WTC11 (cell line): ENCODE measurements around the gene AIG1. TPM values are rescaled to one million over a fixed set of nuclear protein-coding genes. Genes with fewer than 3 reads are reported as not detected.

ENCODE experiments used
- ATAC-seq: fragments of 200-7000 bp; cut with Tn5 transposase; 2 replicates; pipeline ENCODE4 v1.10.0; 2021; ENCODE audit warnings: mild to moderate bottlenecking, moderate library complexity
- CTCF ChIA-PET: fragments of 300-600 bp; sonication (Branson Sonifier 250); formaldehyde crosslinking; loops from one replicate; lab custom pipeline; 2021; ENCODE audit warnings: antibody characterized with exemption; lab: Charles Lee
- POLR2A ChIA-PET: fragments of 350-600 bp; sonication (Branson Sonifier 250); formaldehyde crosslinking; loops from one replicate; lab custom pipeline; 2021; ENCODE audit warnings: antibody characterized with exemption; lab: Charles Lee
- DNase-seq: peaks from one replicate; pipeline ENCODE4 v3.0.0; 2021; ENCODE audit warnings: low spot score
- H3K27ac Mint-ChIP-seq: 2 replicates; pipeline ENCODE4 v1.8.0; 2021; ENCODE audit warnings: mixed read lengths
- H3K27me3 Mint-ChIP-seq: 2 replicates; pipeline ENCODE4 v1.8.0; 2021; ENCODE audit warnings: low read depth, mild to moderate bottlenecking, moderate library complexity, mixed read lengths
- H3K36me3 Mint-ChIP-seq: 2 replicates; pipeline ENCODE4 v1.8.0; 2021; ENCODE audit warnings: mixed read lengths
- H3K4me1 Mint-ChIP-seq: 2 replicates; pipeline ENCODE4 v1.8.0; 2022; ENCODE audit warnings: mixed read lengths
- H3K4me3 Mint-ChIP-seq: 2 replicates; pipeline ENCODE4 v1.8.0; 2021; ENCODE audit warnings: mild to moderate bottlenecking, moderate library complexity, mixed read lengths
- H3K9me3 Mint-ChIP-seq: 2 replicates; pipeline ENCODE4 v1.8.0; 2021; ENCODE audit warnings: mixed read lengths
- ATF3 ChIP-seq: sonication (generic); formaldehyde crosslinking; conservative IDR thresholded peaks from 2 replicates; pipeline ENCODE4 v1.8.1; 2022; ENCODE audit warnings: mild to moderate bottlenecking, missing genetic modification reagents
- CREM ChIP-seq: sonication (generic); formaldehyde crosslinking; IDR thresholded peaks from 2 replicates; pipeline ENCODE4 v1.8.1; 2022; ENCODE audit warnings: mild to moderate bottlenecking, missing genetic modification reagents, moderate library complexity
- CTCF ChIP-seq: fragments of 200-600 bp; IDR thresholded peaks from 2 replicates; pipeline ENCODE4 v1.8.0; 2022; ENCODE audit warnings: antibody characterized with exemption
- ELF4 ChIP-seq: sonication (generic); formaldehyde crosslinking; IDR thresholded peaks from 2 replicates; pipeline ENCODE4 v1.8.1; 2022; ENCODE audit warnings: low read depth, mild to moderate bottlenecking, moderate library complexity, missing genetic modification reagents
- ETV6 ChIP-seq: sonication (generic); formaldehyde crosslinking; IDR thresholded peaks from 2 replicates; pipeline ENCODE4 v1.8.1; 2022; ENCODE audit warnings: mild to moderate bottlenecking, missing genetic modification reagents
- FOXK1 ChIP-seq: sonication (generic); formaldehyde crosslinking; IDR thresholded peaks from 2 replicates; pipeline ENCODE4 v1.8.0; 2022; ENCODE audit warnings: mild to moderate bottlenecking, moderate library complexity, missing genetic modification reagents
- HMGA2 ChIP-seq: fragments of 250-450 bp; sonication (Bioruptor Pico); IDR thresholded peaks from 2 replicates; pipeline ENCODE4 v1.4.0; 2021; ENCODE audit warnings: mild to moderate bottlenecking, moderate library complexity
- HMGXB4 ChIP-seq: sonication (generic); formaldehyde crosslinking; IDR thresholded peaks from 2 replicates; pipeline ENCODE4 v1.8.1; 2023; ENCODE audit warnings: mild to moderate bottlenecking, moderate library complexity, missing genetic modification reagents
- IRF2 ChIP-seq: sonication (generic); formaldehyde crosslinking; IDR thresholded peaks from 2 replicates; pipeline ENCODE4 v1.8.0; 2022; ENCODE audit warnings: low read depth, missing genetic modification reagents, borderline replicate concordance
- JUN ChIP-seq: sonication (generic); formaldehyde crosslinking; IDR thresholded peaks from 2 replicates; pipeline ENCODE4 v1.8.0; 2023; ENCODE audit warnings: mild to moderate bottlenecking, missing genetic modification reagents
- MAX ChIP-seq: sonication (generic); formaldehyde crosslinking; IDR thresholded peaks from 2 replicates; pipeline ENCODE4 v1.8.0; 2022; ENCODE audit warnings: mild to moderate bottlenecking, missing genetic modification reagents
- MLX ChIP-seq: sonication (generic); formaldehyde crosslinking; IDR thresholded peaks from 2 replicates; pipeline ENCODE4 v1.8.1; 2023; ENCODE audit warnings: mild to moderate bottlenecking, missing genetic modification reagents, moderate library complexity
- MYBL2 ChIP-seq: sonication (generic); formaldehyde crosslinking; IDR thresholded peaks from 2 replicates; pipeline ENCODE4 v1.8.1; 2023; ENCODE audit warnings: mild to moderate bottlenecking, moderate library complexity, missing genetic modification reagents
- NFE2L1 ChIP-seq: sonication (generic); formaldehyde crosslinking; IDR thresholded peaks from 2 replicates; pipeline ENCODE4 v1.8.1; 2023; ENCODE audit warnings: missing genetic modification reagents
- NR3C1 ChIP-seq: sonication (generic); formaldehyde crosslinking; conservative IDR thresholded peaks from 2 replicates; pipeline ENCODE4 v1.8.1; 2023; ENCODE audit warnings: low read depth, mild to moderate bottlenecking, missing genetic modification reagents
- OVOL2 ChIP-seq: fragments of 250-450 bp; sonication (Bioruptor Pico); IDR thresholded peaks from 2 replicates; pipeline ENCODE4 v1.9.0; 2021; ENCODE audit warnings: mild to moderate bottlenecking, borderline replicate concordance
- PRDM15 ChIP-seq: sonication (generic); formaldehyde crosslinking; IDR thresholded peaks from 2 replicates; pipeline ENCODE4 v1.8.0; 2022; ENCODE audit warnings: missing genetic modification reagents
- PREB ChIP-seq: sonication (generic); formaldehyde crosslinking; IDR thresholded peaks from 2 replicates; pipeline ENCODE4 v1.8.1; 2022; ENCODE audit warnings: mild to moderate bottlenecking, missing genetic modification reagents, moderate library complexity, borderline replicate concordance
- SMAD3 ChIP-seq: sonication (generic); formaldehyde crosslinking; IDR thresholded peaks from 2 replicates; pipeline ENCODE4 v1.8.0; 2022; ENCODE audit warnings: missing genetic modification reagents, mild to moderate bottlenecking, borderline replicate concordance
- SOX15 ChIP-seq: fragments of 250-450 bp; sonication (Bioruptor Pico); IDR thresholded peaks from 2 replicates; pipeline ENCODE4 v1.9.0; 2021; ENCODE audit warnings: mild to moderate bottlenecking
- SP1 ChIP-seq: sonication (generic); formaldehyde crosslinking; conservative IDR thresholded peaks from 2 replicates; pipeline ENCODE4 v1.8.1; 2022; ENCODE audit warnings: missing genetic modification reagents
- TCF7 ChIP-seq: sonication (generic); formaldehyde crosslinking; IDR thresholded peaks from 2 replicates; pipeline ENCODE4 v1.8.0; 2022; ENCODE audit warnings: mild to moderate bottlenecking, low read depth, missing genetic modification reagents, moderate library complexity
- TEAD1 ChIP-seq: sonication (generic); formaldehyde crosslinking; IDR thresholded peaks from 2 replicates; pipeline ENCODE4 v1.8.0; 2022; ENCODE audit warnings: mild to moderate bottlenecking, missing genetic modification reagents
- TEAD4 ChIP-seq: sonication (generic); formaldehyde crosslinking; IDR thresholded peaks from 2 replicates; pipeline ENCODE4 v1.8.0; 2022; ENCODE audit warnings: mild to moderate bottlenecking, missing genetic modification reagents
- ZBTB43 ChIP-seq: sonication (generic); formaldehyde crosslinking; IDR thresholded peaks from 2 replicates; pipeline ENCODE4 v1.8.1; 2023; ENCODE audit warnings: mild to moderate bottlenecking, missing genetic modification reagents
- ZMAT4 ChIP-seq: fragments of 250-450 bp; sonication (Bioruptor Pico); IDR thresholded peaks from 2 replicates; pipeline ENCODE4 v1.9.0; 2021; ENCODE audit warnings: mild to moderate bottlenecking
- ZNF416 ChIP-seq: fragments of 250-450 bp; sonication (Bioruptor Pico); IDR thresholded peaks from 2 replicates; pipeline ENCODE4 v1.9.0; 2021; ENCODE audit warnings: mild to moderate bottlenecking, inconsistent platforms
- total RNA-seq: library from RNA; stranded (reverse); gene quantifications from 3 replicates; pipeline ENCODE4 v1.2.3, GENCODE V29; 2021

The AIG1 gene
- total RNA-seq, 1 experiment from 2014 or later: 38.8 TPM

- H3K4me3 Mint-ChIP-seq: no peak overlapping the region
- TF ChIP-seq NFE2L1 (CRISPR knock-in tag) (no peak), TCF7 (CRISPR knock-in tag) (no peak), MLX (CRISPR knock-in tag) (no peak), MYBL2 (no peak), IRF2 (CRISPR knock-in tag) (no peak), MAX (CRISPR knock-in tag) (no peak), OVOL2 (no peak), PREB (CRISPR knock-in tag) (no peak), CTCF (no peak), JUN (CRISPR knock-in tag) (no peak), CREM (CRISPR knock-in tag) (no peak), ZBTB43 (CRISPR knock-in tag) (no peak), ELF4 (CRISPR knock-in tag) (no peak), NR3C1 (no peak), HMGXB4 (CRISPR knock-in tag) (no peak), ZNF416 (CRISPR knock-in tag) (no peak), ZMAT4 (no peak), SMAD3 (CRISPR knock-in tag) (no peak), TEAD4 (CRISPR knock-in tag) (no peak), FOXK1 (CRISPR knock-in tag) (no peak)
- TF ChIP-seq, all 79 proteins: peak for 0
- DNase-seq (no peak), ATAC-seq (no peak)
- no peak overlapping the region for H3K27ac Mint-ChIP-seq
- peaks cover 15% of the 10 kb centered on the region for H3K36me3 Mint-ChIP-seq
- H3K27me3 Mint-ChIP-seq: no peaks in the 10 kb centered on the region
- peaks cover 45% of the 10 kb centered on the region for H3K4me1 Mint-ChIP-seq
- ChIA-PET CTCF (interaction anchor here (0.7 to 1.8 kb wide), 3 partner anchors 9 to 57 kb away, joined by 3 to 5 read pairs (median 3); no protein-coding TSS in a partner anchor), POLR2A (no interaction called here)
- peaks cover 18% of the 10 kb centered on the region; the same call in 1 of the 2 replicates for H3K9me3 Mint-ChIP-seq
These were observed 229.5 kb downstream of the AIG1 start for GRCh38 chr6:143290206-143290605.

- Mint-ChIP-seq H3K27ac (no peak overlapping the region), H3K27me3 (no peaks in the 10 kb centered on the region), H3K36me3 (peaks cover 11% of the 10 kb centered on the region), H3K9me3 (peaks cover 24% of the 10 kb centered on the region; the same call in 1 of the 2 replicates), H3K4me1 (peaks cover 24% of the 10 kb centered on the region), H3K4me3 (no peak overlapping the region)
- ATAC-seq (no peak), DNase-seq (no peak)
- ChIA-PET POLR2A (no interaction called here), CTCF (no interaction called here)
- TF ChIP-seq SOX15 (CRISPR knock-in tag): no peak
- no peak for TF ChIP-seq HMGA2 (CRISPR knock-in tag)
- TF ChIP-seq PRDM15: no peak
- no peak for TF ChIP-seq TEAD1 (CRISPR knock-in tag)
- no peak for TF ChIP-seq SP1
- no peak for TF ChIP-seq ETV6
- TF ChIP-seq ATF3: no peak
These were observed 232.8 kb downstream of the AIG1 start for GRCh38 chr6:143293523-143293922.
